AG10803 (cell line): Measurements from ENCODE around the gene MGMT.

Experiments used
- DNase-seq: peaks from one replicate; pipeline ENCODE4 v3.0.0; 2010; ENCODE audit warnings: low read depth
- H3K4me3 ChIP-seq: 2 replicates; pipeline ENCODE4 v1.5.1; 2011; ENCODE audit warnings: mild to moderate bottlenecking, low read length, control low read depth
- TF ChIP-seq, protein P1 (sequence below): conservative IDR thresholded peaks from 2 replicates; pipeline ENCODE4 v1.5.1; 2011; ENCODE audit warnings: mild to moderate bottlenecking, low read length, control low read depth, inconsistent platforms

Gene MGMT

DNA sequence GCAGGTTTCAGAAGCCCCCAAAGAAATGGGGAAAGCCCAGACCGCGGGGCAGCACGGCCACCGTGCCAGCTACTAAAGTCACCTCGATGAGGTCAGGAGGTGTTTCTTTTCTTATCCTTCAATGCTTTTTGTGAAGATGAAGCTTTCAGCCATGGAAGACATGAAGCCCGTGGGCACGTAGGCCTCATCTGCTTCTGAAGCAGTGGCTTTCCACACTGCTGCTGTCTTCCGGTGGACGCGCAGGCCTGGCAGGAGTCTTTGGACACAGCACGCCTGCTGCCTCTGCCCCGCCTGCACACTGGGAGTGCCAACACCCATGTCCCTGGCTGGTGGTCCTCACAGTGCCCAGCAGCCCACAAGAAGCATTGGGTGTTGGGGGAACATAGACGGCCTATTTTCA is 311.5 kb downstream of the MGMT start:
- DNase-seq = no peak
- no peak overlapping the region for H3K4me3 ChIP-seq
- TF ChIP-seq, protein P1, sequence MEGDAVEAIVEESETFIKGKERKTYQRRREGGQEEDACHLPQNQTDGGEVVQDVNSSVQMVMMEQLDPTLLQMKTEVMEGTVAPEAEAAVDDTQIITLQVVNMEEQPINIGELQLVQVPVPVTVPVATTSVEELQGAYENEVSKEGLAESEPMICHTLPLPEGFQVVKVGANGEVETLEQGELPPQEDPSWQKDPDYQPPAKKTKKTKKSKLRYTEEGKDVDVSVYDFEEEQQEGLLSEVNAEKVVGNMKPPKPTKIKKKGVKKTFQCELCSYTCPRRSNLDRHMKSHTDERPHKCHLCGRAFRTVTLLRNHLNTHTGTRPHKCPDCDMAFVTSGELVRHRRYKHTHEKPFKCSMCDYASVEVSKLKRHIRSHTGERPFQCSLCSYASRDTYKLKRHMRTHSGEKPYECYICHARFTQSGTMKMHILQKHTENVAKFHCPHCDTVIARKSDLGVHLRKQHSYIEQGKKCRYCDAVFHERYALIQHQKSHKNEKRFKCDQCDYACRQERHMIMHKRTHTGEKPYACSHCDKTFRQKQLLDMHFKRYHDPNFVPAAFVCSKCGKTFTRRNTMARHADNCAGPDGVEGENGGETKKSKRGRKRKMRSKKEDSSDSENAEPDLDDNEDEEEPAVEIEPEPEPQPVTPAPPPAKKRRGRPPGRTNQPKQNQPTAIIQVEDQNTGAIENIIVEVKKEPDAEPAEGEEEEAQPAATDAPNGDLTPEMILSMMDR = no peak

DNA sequence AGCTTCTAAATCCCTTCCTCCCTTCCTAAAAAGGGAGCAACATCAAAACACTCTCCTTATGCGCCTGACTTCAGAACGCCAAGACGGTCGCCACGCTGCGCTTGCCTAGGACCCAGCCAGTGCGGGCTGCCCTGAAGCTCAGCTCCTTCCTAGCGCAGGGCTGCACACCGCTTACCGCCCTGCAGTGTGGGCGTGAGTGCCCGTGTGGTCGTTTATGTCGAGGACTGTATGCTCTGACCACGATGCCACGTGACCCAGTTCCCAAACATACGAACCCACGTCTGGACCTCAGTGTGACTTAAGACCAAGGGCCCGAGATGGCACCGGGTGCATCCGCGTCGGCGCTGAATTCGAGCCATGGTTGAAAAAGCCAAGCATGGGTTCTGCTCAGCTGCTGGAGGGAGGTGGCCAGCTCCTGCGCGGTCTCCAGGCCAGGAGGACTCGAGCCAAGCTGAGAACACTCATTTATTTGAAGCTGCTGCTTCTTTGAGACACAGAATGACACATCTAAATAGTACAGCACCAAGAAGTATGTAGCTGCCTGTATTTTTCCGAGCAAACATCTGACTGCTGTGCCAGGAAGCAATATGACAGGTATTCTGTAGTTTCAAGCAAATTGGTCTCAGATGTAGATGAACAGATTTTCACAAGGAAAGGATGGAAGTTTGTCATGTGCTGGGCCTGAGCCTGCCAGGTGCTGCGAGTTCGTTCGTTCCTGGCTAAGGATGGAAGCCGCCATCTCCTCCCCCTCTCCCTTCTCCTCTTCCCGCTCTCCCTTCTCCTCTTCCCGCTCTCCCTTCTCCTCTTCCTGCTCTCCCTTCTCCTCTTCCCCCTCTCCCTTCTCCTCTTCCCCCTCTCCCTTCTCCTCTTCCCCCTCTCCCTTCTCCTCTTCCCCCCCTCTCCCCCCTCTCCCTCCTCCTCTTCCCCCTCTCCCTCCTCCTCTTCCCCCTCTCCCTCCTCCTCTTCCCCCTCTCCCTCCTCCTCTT is 312.4 kb downstream of the MGMT start:
- DNase-seq = no peak
- no peak overlapping the region for H3K4me3 ChIP-seq
- TF ChIP-seq, protein P1 = no peak

DNA sequence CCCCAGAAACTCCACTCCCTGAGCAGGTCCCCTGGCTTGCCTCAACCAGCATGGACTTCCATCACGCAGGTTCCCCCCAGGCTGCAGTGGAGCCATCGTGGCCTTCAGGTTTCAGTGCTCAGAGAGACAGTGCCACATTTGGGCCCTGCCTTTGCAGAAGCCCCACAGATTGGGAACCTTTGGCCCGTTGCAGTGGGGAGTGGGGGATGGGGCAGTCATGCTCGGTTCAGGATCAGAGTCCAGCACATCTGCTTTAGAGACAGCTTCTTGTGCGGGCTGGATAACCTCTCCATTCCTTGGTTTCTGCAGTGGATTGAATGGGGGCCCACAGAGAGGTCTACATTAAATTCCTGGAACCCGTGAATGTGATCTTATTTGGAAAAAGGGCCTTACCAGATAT is 313.2 kb downstream of the MGMT start:
- no peak for DNase-seq
- TF ChIP-seq, protein P1 = no peak
- H3K4me3 ChIP-seq = no peak overlapping the region

DNA sequence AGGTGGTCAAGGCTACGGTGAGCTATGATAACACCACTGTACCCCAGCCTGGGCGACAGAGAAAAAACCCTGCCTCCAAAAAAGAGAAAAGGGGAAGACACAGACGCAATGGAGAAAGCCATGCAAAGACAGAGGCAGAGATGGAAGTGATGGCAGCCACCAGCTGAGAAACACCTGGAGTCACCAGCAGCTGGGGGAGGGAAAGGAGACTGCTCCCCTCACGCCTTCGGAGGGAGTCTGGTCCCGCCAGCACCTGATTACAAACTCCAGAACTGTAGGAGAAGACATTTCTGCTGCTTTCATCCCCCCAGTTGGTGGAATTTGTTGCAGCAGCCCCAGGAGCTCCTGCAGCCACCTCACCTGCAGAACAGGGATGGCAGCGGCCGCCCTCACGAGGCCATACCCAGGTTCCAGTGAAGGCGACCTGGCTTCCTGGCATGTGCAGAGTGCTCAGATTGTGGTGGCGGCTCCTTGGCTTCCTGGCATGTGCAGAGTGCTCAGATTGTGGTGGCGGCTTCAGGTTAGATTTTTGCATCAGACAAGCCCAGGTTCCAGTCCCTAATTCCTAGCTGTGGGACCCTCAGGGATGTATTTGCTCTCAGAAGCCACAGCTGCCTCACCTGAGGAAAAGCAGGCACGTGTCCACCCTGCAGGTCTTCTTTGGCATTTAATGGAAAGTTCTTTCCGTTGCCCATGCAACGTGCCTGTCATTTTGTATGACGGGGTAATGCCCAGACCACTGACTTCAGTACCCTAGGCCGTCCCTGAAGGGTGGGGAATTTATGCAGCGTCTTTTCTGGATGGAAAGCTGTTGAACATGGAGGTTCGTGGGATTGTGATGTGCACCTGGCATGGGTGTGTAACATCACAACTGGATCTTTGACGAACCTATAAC is 314.1 kb downstream of the MGMT start:
- TF ChIP-seq, protein P1 = no peak
- H3K4me3 ChIP-seq = no peak overlapping the region
- DNase-seq = no peak

DNA sequence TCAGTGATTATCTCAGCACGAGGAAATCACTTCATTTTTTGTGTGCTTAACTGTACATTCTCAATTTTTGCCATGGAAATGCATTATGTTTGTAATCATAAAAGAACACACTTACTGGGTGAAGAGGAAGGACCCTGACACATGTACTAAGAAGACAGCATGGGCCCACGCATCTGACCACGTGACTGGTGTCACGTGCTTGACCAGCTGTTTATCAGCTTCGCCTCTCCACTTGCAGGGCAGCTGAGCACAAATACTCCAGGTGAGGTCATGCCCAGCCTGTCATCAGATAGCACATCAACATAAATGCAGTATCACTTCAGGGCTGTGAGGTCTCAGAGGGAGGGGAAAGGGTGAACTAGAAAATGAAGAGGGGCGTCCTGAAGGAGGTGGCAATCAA is 317.2 kb downstream of the MGMT start:
- DNase-seq = no peak
- no peak overlapping the region for H3K4me3 ChIP-seq
- TF ChIP-seq, protein P1 = no peak

DNA sequence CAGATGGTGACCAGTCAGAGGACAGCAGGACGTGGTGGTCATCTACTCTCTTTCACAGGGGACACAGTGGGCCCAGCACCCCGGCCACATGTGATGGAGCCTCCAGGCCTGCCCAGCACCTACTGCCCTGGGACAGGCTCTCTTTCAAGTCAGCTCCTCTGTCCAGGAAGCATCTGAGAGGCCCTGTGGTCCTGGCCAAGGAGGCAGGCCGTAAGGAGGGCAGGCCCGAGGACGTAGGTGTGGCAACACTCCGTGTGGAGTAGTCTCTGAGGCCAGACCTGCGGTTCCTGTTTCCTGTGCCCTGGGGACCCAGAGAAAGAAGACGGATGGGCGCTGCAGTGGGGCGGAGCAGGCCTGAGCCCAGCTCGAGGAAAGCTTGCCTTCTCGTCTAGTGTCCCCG is 317.9 kb downstream of the MGMT start:
- TF ChIP-seq, protein P1 = no peak
- H3K4me3 ChIP-seq = no peak overlapping the region
- no peak for DNase-seq
